Sciatic nerve (tissue), 2 donors: ENCODE measurements around the gene RNF126. TPM values are rescaled to one million over a fixed set of nuclear protein-coding genes. Genes with fewer than 3 reads are reported as not detected.

Experiments
- ATAC-seq: fragments of 200-7000 bp; cut with Tn5 transposase; one replicate; pipeline ENCODE4 v1.9.1; 2020; ENCODE audit warnings: mild to moderate bottlenecking, moderate library complexity
- DNase-seq: peaks from one replicate; pipeline ENCODE4 v3.0.0-alpha.2; 2020; ENCODE audit warnings: low spot score
- intact Hi-C: fragments of 100-400 bp; cut with DNase I; formaldehyde crosslinking; loops from one replicate; pipeline ENCODE4 v1.14.2; 2022
- total RNA-seq: library from RNA; stranded (reverse); fragmentation: NEBNext Ultra II Directional; extraction: Animal tissue kit (Norgen Biotek cat#: 25700); gene quantifications from one replicate; pipeline ENCODE4 v1.2.1, GENCODE V29; 2021
- donor health status: DM: no; HTN: no; CAD: no.
- donor health status: DM: no; HTN: no; CAD: no.

Gene RNF126
- total RNA-seq, 1 donor from 2014 or later = 33.1 TPM

GRCh38 chr19:651114-651818, 11.7 kb downstream of the RNF126 start:
- ATAC-seq (no peak), DNase-seq (no peak)
- intact Hi-C loops = no loop called here

DNA sequence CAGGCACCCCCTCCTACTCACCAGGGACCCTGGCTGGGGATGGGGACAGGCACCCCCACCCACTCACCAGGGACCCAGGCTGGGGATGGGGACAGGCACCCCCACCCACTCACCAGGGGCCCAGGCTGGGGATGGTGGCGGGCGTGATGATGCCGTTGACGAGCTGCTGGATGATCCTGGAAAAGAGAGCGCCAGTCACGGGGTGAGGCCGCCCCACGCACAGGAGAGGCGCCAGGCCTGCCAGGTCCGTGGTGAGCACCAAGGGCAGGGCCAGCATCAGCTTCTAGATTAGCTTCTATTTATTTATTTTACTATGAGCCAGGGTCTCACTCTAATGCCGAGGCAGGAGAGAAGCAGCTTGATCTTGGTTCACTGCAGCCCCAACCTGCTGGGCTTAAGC, 12.9 kb downstream of the RNF126 start:
- ATAC-seq (no peak), DNase-seq (no peak)
- intact Hi-C loops = no loop called here

DNA sequence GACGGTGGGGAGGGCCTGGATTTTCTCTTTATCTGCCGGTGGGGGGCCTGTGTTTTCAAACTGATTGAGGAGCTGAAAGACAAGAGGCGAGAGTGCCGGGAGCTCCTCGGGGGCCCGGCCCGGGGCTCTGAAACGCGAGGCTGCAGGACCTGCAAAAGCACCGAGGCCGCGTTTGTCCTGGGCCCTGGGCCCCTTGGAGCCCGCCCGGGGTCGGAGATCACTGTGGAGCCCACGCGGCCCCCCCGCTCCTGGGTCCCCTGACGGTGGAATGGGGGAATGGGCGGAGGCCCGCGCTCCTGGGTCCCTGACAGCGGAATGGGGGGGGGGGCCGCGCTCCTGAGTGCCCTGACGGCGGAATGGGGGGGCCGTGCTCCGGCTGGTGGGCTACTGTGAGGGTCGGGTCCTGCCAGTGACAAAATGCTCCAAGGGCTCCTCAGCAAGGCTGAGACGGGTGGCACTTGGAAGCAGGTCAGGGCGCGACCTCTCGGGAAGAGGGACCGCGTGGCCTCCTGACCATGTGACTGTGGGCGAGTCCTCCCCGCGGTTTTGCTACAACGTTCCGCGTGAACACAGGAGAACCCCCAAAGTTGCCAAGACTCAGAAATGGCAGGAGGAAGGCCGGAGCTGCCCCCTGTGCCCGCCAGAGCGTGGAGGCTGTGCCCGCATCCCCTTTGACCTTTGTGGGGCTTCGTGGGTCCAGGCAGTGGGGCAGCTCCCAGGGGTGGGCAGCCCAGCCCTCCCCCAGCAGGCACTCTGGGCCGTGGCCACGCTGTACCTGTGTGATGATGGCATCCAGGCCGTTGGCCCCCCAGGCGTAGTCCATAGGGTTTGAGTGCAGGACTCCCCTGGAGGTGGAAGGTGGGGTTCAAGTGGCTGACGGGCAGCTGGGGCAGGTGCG, 13.9 kb downstream of the RNF126 start:
- ATAC-seq (no peak), DNase-seq (no peak)
- intact Hi-C loops = no loop called here

DNA sequence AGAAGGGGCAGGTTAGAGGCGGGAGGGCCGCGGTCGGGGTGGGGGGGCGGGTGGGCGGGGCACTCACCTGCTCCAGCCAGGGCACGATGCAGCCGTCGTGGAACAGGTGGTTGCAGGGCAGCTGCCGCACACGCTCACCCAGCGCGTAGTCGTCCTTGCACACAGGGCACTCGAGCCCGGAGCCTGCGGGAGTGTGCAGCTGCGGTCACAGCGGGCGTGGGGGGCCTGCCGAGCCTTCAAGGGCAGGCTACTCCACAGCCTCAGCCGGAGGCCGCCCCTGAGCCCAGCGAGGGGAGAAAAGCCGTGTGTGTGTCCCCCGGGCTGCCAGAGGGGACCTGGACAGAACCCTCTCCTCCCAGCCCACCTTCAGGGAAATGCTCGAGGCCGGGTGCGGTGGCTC, 14.7 kb downstream of the RNF126 start:
- ATAC-seq = no peak
- no peak for DNase-seq
- intact Hi-C loops = no loop called here

DNA sequence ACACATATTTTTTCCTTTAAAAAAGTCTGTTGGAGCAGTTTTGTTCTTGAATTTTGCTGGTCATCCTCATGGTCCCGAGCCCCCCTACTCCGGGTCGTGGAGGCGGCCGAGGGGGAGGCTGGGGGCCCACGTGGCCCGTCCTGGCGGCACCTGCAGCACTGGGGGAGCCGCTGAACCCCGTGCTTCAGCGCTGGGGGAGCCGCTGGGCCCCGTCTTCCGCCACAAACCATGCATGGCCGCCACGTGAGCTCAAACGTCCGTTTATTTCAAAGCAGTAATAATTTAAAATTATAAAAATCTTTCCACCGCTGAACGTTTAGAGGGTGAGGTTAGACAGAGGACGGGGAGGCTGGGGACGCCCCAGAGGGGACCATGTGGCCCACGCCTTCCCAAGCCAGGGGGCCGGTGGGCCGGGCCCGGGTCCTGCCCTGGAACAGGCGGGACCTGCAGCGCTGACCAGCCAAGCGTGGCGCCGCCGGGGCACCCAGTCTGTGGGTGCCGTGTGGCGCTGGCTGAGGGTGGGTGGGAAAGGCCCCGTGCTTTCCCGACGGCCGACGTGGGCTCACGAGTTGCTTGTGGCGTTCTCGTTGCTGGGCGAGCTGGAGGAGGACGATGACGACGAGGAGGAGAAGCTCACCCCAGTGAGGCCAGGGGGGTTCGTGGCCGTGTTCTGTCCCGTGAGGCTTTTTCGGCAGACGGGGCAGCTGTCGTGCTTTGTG, 15.3 kb downstream of the RNF126 start:
- intact Hi-C loops = no loop called here
- no peak for DNase-seq
- no peak for ATAC-seq

DNA sequence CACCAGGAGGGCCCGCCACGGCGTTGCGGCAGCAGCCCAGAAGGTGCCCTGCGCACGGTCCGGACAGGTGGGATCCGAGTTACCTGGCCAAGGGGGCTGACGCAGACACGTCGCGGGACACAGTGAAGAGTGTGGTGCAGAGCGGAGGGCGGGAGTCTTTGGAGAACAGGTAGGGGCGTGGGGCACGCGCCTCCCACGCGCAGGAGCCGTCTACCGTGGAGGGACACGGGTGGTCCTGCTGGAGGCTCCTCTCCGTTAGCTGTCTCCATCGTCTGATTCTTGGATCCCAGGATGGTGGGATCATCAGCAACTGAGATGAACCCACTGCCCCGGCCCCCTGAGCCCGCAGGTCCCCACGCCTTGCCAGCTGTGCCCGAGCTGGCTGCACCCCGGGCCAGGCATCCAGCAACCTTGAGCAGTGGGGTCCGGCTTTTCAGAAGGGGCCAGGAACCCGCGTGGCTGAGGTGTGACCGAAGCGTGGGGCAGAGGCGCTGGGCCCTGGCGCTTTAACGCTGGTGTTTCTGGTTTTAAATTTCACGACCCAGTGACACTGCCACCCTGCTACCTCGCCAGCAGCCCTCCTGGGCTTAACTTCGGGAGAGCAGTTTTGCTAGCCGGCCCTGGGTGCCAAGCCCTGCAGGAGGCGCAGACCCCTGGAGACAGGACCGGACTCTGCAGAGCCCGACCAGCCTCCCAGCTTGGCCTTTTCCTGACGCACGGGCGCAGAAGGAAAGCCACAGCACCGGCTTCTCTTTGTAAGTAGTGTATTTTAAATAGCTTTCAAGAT, 16.0 kb downstream of the RNF126 start:
- DNase-seq = no peak
- ATAC-seq = no peak
- intact Hi-C loops = no loop called here

DNA sequence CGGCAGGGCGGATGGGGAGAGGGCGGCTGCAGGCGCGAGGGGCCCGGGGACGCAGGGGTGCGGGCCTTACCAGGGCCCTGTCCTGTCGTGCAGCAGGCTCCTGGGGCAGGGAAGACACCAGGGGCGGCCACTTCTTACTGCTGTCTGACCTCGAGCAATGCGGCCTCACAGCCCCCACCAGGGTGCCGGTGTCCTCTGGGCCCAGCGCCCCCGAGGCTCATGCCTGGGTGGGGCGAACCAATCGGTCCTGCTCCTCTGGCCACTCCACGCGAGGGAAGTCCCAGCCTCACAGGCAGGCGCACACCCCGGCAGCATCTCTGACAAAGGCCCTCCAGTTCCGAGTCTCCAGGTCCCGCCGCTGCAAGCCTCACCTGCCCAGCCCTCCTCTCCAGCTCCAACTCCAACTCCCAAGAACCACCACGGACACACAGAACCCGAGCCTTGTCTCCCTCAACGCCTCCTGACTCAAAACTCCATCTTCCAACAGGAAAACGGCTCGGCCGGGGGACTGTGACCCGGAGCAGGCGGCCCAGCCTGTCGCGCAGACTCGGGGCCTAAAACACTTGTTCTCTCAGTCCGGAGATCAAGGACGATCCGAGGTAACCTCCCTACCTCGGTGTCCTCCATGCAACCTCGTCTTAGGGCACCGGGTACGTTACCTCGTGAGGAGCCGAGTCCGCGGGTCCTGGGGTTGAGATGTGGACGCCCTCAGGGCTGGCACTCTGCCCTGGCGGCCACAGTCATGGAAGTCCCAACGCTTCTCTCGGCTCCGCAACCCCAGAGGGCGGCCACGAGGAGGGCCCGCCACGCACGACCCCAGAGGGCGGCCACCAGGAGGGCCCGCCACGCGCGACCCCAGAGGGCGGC, 16.9 kb downstream of the RNF126 start:
- DNase-seq (no peak), ATAC-seq (no peak)
- intact Hi-C loops = no loop called here

- ATAC-seq (no peak), DNase-seq (no peak)
- intact Hi-C loops = no loop called here
These were observed 18.2 kb downstream of the RNF126 start for GRCh38 chr19:644789-645188.

- intact Hi-C loops = no loop called here
- DNase-seq = no peak
- ATAC-seq = no peak
These were observed 18.7 kb downstream of the RNF126 start for GRCh38 chr19:644363-644762.

GRCh38 chr19:643736-644135, 19.3 kb downstream of the RNF126 start:
- DNase-seq = no peak
- intact Hi-C loops = no loop called here
- no peak for ATAC-seq

- intact Hi-C loops = no loop called here
- ATAC-seq (no peak), DNase-seq (no peak)
These were observed 20.0 kb downstream of the RNF126 start for GRCh38 chr19:642767-643727.

DNA sequence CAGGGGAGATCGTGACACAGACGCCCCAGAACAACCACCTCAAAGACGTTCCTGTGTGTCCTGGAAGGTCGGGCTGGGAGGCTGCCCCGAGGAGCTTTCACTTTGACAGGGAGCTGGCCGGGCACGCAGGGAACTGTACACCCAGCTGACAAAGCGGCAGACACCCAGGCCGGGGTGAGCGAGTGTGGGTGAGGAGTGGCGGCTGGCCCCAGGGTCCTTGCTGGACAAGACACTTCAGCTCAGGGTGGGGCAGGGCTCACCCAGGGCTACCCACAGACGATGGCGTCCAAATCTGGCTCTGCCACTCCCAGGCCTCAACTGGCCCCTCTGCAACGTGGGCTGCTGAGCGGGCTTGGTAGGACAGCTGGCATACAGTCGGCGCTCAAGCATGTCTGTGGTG, 21.3 kb downstream of the RNF126 start:
- intact Hi-C loops = no loop called here
- ATAC-seq (no peak), DNase-seq (no peak)

- DNase-seq (no peak), ATAC-seq (no peak)
- intact Hi-C loops = no loop called here
These were observed 22.3 kb downstream of the RNF126 start for GRCh38 chr19:640606-641189.

DNA sequence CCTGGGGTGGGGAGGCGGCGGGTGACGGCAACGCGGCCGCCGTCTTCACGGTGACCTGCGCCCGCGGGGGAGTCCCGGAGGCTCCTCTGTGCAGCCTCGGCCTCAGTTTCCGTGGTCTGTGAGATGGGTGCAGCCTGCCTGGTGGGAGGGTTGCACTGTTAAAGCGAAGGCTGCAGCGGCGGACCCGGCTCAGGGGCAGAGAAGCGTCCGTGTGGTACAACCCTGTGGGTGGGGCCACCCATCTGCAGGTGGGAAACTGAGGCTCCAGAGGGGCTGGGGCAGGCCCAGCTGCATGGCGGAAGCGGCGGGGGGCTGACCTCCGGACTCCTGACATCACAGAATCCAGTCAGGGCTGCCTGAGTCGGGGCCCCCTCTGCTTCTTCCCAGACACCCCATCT, 22.9 kb downstream of the RNF126 start:
- ATAC-seq (no peak), DNase-seq (no peak)
- intact Hi-C loops = no loop called here

- intact Hi-C loops = no loop called here
- ATAC-seq (peak; percentile 90), DNase-seq (peak; percentile 96)
These were observed 23.5 kb downstream of the RNF126 start, which contains the start of gene FGF22 for GRCh38 chr19:639253-640160. FGF22 (plus strand) TSS chr19:639879; CDS start chr19:639926, 47 bp downstream.

- peak; percentile 3 for ATAC-seq
These were observed 24.1 kb downstream of the RNF126 start for GRCh38 chr19:638906-639252.

More at GRCh38 chr19:638906-639252, 24.1 kb downstream of the RNF126 start:
- intact Hi-C loops = no loop called here
- no peak for DNase-seq
